ENCODE results near the gene CCNE1. TPM values are rescaled to one million over a fixed set of nuclear protein-coding genes. Genes with fewer than 3 reads are reported as not detected.
A peak's percentile ranks its signal among the peaks of the same experiment; 100 is the strongest.

The CCNE1 gene
- total RNA-seq, 1 donor from 2014 or later: 29.7 TPM

DNA sequence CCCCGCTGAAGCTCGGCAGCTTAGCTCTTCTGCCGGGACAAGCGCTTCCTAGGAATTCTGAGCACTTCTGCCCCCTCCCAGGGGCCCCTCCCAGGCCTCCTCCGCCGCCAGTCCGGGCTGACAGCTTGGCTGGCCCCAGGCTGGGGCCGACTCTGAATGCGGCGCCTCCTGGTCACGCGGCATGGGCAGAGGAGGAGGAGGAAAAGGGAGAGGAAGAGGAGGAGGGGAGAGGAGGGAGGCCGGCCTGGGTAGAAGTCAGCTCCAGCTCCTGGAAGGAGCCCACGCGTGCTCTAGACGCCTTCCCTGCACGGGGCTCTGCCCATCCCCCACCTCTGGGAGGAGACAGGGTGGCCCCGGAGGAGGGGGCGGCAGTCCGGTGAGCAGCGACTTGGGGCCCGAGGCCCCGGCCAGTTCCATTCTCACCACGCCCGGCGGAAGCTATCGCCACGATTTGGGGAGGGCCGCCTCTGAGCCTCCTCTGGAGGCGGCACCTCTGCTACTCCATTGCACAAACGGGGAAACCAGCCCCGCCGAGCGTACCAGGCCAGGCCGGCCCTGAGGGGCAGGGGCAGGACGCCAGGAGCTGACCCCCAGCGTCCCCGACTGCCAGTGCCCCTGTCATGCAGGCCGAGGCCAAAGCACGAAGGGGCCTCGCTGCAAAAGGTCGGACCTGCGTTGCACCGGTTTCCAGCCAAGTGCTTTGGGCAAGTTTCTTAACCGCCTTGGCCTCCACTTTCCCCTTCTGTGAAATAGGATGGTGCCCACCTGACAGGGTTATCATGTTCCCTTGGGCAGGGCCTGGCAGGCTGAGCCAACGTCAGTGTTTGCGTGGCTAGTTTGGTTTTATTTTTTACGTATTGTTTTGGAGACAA, 31.6 kb downstream of the CCNE1 start:
- H3K27me3 Mint-ChIP-seq (ENCODE audit: low read depth): peaks cover 55% of the 10 kb centered on the region
- H3K9me3 Mint-ChIP-seq: no peaks in the 10 kb centered on the region
- TF ChIP-seq, protein P1, sequence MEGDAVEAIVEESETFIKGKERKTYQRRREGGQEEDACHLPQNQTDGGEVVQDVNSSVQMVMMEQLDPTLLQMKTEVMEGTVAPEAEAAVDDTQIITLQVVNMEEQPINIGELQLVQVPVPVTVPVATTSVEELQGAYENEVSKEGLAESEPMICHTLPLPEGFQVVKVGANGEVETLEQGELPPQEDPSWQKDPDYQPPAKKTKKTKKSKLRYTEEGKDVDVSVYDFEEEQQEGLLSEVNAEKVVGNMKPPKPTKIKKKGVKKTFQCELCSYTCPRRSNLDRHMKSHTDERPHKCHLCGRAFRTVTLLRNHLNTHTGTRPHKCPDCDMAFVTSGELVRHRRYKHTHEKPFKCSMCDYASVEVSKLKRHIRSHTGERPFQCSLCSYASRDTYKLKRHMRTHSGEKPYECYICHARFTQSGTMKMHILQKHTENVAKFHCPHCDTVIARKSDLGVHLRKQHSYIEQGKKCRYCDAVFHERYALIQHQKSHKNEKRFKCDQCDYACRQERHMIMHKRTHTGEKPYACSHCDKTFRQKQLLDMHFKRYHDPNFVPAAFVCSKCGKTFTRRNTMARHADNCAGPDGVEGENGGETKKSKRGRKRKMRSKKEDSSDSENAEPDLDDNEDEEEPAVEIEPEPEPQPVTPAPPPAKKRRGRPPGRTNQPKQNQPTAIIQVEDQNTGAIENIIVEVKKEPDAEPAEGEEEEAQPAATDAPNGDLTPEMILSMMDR (conservative IDR thresholded peaks at IDR 0.05): no peak
- no peak for DNase-seq (ENCODE audit: low read depth, low spot score)
- H3K36me3 Mint-ChIP-seq (ENCODE audit: low read depth): no peaks in the 10 kb centered on the region
- no peak overlapping the region for H3K27ac Mint-ChIP-seq (ENCODE audit: unreplicated experiment)
- H3K4me3 Mint-ChIP-seq: peak overlapping the region; percentile 74
- peaks cover 24% of the 10 kb centered on the region for H3K4me1 Mint-ChIP-seq

DNA sequence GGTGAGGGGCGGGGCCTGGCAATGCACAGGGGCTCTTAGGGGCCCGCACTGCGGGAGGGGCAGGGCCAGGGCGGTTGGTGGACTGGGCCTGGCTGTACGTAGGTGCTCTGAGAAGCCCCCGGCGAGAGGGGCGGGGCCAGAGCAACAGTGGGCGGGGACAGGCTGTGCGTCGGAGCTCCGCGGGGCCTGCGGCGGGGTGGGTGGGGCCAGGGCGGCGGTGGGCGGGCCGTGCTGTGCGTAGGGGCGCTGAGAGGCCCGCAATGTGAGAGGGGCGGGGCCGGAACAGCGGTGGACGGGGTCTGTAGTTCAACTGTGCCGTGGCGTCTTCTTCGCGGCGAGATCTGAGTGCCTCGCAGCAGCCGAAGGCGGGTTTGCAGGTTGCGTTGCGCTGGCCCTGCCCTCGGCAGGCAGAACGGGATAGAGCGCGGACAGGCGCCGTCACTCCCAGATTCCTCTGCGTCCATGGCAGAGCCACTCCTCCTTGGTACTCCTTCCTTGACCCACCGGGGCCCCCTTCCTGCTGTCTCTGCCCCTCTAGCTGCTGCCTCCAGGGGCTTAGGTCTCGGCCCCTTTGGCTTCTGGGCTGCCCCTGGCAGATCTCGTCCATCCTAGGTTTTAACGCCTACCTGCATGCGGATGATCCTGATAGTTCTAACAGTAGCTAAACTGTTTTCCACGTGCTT, 33.2 kb downstream of the CCNE1 start:
- Mint-ChIP-seq H3K27ac (ENCODE audit: unreplicated experiment) (peak overlapping the region; percentile 79), H3K36me3 (ENCODE audit: low read depth) (no peaks in the 10 kb centered on the region), H3K4me3 (peak overlapping the region; percentile 92), H3K27me3 (ENCODE audit: low read depth) (peaks cover 58% of the 10 kb centered on the region), H3K9me3 (no peaks in the 10 kb centered on the region), H3K4me1 (peaks cover 24% of the 10 kb centered on the region)
- peak; percentile 93 for DNase-seq (ENCODE audit: low read depth, low spot score)
- TF ChIP-seq, protein P1 (conservative IDR thresholded peaks at IDR 0.05): peak; percentile 16

DNA sequence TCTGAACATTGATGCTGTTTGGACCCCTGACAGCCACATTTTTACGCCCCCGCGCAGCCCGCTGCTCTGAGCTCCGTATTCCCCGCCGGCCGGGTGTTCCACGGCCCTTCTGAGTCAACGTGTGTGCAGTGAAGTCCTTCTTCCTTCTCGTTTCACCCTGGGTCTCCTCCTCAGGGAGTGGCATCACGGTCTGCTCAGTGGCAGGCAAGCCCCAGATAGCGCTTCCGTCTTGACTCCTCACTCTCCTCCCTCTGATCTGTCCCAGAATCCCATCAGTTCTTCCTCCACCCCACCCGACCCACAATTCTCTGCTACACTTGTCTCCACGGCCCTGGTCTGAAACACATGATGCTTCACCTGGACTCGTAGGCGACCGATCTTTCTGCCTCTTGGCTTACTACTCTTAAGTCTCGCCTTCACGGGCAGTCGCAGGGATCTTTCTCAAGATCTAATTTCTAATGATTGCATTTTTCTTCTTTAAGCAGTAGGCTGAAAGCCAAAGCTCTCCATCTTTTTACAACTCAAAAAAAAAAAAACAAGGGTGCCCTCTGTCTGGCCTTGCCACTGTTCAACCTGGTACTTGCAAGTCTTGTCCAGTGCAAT, 33.9 kb downstream of the CCNE1 start:
- peak overlapping the region; percentile 92 for H3K4me3 Mint-ChIP-seq
- H3K36me3 Mint-ChIP-seq (ENCODE audit: low read depth): no peaks in the 10 kb centered on the region
- TF ChIP-seq, protein P1 (conservative IDR thresholded peaks at IDR 0.05): peak; percentile 2
- no peak for DNase-seq (ENCODE audit: low read depth, low spot score)
- H3K27me3 Mint-ChIP-seq (ENCODE audit: low read depth): peaks cover 52% of the 10 kb centered on the region
- peak overlapping the region; percentile 70 for H3K27ac Mint-ChIP-seq (ENCODE audit: unreplicated experiment)
- peaks cover 24% of the 10 kb centered on the region for H3K4me1 Mint-ChIP-seq
- no peaks in the 10 kb centered on the region for H3K9me3 Mint-ChIP-seq

DNA sequence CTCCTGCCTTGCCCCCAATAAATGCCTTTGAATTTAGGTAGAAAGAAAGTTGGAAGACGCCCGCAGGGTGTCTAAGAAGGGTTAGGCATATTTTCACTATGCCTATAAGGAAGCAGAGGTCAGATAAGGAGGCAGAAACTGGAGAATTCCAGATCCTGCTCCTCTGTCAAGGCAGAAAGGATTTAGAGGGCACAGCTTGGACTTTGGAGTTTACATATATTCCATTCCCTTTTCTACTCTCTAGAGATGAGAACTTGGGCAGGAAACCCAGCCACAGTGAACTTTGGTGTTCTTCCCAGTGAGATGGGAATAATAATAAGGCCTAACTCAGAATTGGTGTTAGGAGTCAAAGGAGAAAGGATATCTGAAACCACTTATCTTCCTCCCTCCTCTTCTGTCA, 37.4 kb downstream of the CCNE1 start:
- no peaks in the 10 kb centered on the region for H3K36me3 Mint-ChIP-seq (ENCODE audit: low read depth)
- H3K9me3 Mint-ChIP-seq: no peaks in the 10 kb centered on the region
- no peak overlapping the region for H3K27ac Mint-ChIP-seq (ENCODE audit: unreplicated experiment)
- peaks cover 13% of the 10 kb centered on the region for H3K4me1 Mint-ChIP-seq
- peaks cover 27% of the 10 kb centered on the region for H3K27me3 Mint-ChIP-seq (ENCODE audit: low read depth)
- DNase-seq (ENCODE audit: low read depth, low spot score): no peak
- no peak overlapping the region for H3K4me3 Mint-ChIP-seq
- TF ChIP-seq, protein P1 (conservative IDR thresholded peaks at IDR 0.05): no peak

DNA sequence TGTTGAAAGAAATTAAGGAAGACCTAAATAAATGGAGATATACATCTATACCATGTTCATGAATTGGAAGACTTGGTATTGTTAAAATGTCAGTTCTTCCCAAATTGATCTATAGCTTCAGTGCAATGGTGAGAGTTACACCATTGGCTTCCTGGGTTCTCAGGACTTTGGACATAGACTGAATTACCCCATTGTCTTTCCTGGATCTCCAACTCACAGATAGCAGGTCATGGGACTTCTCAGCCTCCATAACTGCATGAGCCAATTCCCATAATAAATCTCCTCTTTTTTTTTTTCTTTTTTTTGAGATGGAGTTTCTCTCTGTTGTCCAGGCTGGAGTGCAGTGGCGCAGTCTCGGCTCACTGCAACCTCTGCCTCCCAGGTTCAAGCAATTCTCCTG, 38.7 kb downstream of the CCNE1 start:
- peaks cover 11% of the 10 kb centered on the region for H3K4me1 Mint-ChIP-seq
- H3K27ac Mint-ChIP-seq (ENCODE audit: unreplicated experiment): no peak overlapping the region
- H3K9me3 Mint-ChIP-seq: no peaks in the 10 kb centered on the region
- no peaks in the 10 kb centered on the region for H3K36me3 Mint-ChIP-seq (ENCODE audit: low read depth)
- no peak for DNase-seq (ENCODE audit: low read depth, low spot score)
- TF ChIP-seq, protein P1 (conservative IDR thresholded peaks at IDR 0.05): no peak
- peaks cover 22% of the 10 kb centered on the region for H3K27me3 Mint-ChIP-seq (ENCODE audit: low read depth)
- no peak overlapping the region for H3K4me3 Mint-ChIP-seq

Data from neural crest cell (in vitro differentiated cells).